GM04504 (cell line): ENCODE data around the gene SYTL1.

Source experiments
- DNase-seq: peaks from one replicate; pipeline ENCODE4 v3.0.0-alpha.2; 2012; ENCODE audit warnings: low read depth

The SYTL1 gene

DNA sequence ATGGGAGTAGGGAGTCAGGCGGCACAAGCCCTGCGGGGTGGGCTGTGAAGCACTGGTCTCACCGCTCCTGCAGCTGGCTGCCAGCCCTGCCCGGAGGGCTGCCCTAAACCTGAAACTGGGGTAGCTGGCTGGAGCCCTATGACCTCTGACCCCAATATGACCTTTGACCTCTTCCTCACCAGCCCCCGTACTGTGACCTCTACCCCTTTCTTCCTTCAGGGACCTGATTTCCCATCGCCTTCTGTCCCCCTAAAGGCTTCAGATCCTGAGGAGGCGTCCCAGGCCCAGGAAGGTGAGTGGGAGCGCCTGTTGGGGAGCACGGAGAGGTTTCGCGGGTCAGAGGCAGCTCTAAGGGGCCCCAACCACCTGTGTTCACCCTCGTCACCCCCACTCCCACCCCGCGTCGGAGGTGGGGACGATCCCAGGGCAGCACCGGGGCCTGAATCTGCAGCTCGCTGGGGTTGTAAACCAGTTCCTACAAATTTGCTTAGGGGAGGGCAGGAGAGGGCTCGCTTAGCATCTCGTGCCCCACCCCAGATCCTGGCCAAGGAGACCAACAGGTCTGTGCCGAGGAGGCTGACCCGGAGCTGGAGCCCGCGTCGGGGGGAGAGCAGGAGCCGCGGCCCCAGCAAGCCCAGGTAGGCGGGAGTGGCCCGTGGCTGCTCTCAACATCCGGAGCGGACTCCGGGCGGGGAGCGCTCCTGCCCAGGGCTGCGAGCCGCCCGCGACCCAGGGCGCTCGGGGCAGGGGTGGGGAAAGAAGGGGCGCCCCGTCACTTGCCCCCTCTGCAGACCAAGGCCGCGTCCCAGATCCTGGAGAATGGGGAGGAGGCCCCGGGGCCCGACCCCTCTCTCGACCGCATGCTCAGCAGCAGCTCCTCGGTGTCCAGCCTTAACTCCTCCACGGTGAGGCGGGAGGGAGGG lies 7.3 kb downstream of the SYTL1 start:
- no peak for DNase-seq

- DNase-seq, result no peak
These were observed 8.2 kb downstream of the SYTL1 start for GRCh38 chr1:27349784-27350662.

- DNase-seq, result no peak
These were observed 9.1 kb downstream of the SYTL1 start for GRCh38 chr1:27350663-27351540.

DNA sequence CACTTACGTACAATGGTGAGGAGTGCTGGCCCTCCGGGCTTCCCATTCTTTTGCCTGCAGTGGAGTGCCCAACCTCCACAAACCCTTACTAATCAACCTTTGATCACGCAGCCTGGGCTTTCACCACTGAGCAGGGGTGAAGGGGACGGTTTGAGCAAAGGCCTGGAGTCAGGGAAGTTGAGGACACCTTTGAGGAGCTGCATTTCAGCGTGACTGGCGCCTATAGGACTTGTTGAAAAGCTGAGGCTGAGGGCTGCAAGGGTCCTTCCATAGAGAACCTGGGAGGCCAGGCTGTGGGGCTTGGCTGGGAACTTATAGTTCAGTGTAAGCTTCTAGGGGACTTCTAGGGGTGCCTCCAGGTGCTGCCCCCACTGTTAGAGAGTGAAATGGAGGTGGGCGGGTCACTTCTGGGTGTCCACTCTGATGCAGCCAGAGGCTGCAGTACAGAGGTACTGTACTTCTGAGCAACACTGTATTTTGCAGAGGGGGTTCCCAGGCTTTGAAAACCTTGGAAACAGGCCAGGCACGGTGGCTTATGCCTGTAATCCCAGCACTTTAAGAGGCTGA lies 9.8 kb downstream of the SYTL1 start:
- no peak for DNase-seq

GRCh38 chr1:27353166-27353565 lies 11.3 kb downstream of the SYTL1 start:
- DNase-seq, result no peak

GRCh38 chr1:27353629-27354028 lies 11.8 kb downstream of the SYTL1 start:
- no peak for DNase-seq

- no peak for DNase-seq
These were observed 13.9 kb downstream of the SYTL1 start for GRCh38 chr1:27355683-27356082.

- DNase-seq, result no peak
These were observed 14.4 kb downstream of the SYTL1 start for GRCh38 chr1:27356277-27356618.

- no peak for DNase-seq
These were observed 14.9 kb downstream of the SYTL1 start for GRCh38 chr1:27356619-27357280.

DNA sequence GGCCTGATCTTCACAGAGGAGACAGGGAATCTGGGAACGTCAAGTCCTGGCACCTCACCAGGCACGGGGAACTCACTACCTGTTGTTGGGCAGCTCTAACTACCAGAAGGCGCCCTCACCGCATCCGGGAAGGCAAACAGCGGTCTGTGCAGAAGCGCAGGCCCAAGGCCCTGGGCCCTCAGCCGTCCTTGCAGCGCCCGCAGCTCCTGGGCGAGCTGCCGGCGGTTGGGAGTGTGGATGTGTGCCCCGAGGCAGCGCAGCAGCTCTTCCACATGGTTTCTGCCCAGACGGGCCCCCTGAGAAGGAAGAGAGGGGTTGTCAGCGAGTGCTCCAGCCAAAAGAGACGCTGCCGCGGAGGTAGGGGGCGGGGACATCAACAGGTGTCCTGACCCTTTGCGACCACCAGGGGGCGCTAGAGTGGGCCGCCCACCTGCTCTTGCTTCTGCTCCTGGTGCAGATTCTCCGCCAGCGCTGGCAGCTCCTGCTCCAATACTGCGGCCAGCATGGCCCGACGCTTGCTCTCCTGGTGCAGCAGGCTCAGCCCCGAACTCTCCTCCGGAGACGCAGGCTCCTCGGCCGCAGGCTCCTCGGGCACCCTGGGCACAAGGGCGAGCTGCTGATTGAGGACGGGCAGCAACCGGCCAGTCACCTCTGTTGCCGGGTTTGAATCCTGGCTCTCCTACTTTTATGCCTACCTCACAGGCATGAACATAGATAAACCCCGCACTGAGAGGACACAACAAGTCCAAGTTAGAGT lies 15.6 kb downstream of the SYTL1 start:
- DNase-seq, result no peak

DNA sequence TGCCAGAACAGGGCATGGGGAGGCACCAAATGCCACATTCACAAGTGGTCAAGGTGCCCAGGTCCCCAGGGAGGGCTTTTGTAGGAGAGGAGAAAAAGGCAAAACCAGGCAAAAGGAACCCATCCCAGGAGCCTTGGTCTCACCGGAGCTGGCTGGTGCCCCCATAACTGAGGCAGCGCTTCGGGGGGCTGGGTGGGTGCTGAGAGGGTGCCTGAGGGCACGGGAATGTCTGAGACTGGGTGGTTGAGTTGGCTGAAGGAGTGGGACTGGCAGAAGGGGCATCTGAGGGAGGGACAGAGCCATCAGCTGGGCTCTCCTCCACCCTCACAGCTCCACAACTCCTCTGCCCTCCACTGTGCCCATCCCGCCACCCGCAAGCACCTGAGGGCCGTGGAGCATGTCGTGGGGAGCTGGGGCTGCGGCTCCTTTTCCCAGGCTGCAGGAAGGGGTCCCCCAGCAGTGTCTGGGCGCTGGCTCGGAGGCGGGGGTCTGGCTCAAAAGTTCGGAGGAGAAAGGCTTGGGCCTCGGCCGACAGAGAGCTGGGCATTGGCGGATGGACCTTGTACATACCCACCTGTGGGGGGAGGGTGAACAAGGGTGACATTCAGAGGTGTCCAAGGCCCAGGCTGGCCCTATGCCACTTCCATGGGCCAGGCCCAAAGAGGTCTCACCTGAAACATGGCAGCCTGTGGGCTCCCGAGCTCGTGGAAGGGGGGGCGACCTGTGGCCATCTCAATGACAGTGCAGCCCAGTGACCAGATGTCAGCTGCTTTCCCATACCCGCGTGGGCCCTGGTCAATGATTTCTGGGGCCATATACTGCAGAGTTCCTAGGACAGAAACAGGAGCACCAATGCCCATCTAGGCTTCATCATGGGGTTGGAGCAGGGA lies 16.5 kb downstream of the SYTL1 start:
- no peak for DNase-seq

GRCh38 chr1:27358928-27359313 lies 17.1 kb downstream of the SYTL1 start:
- DNase-seq, result no peak

- no peak for DNase-seq
These were observed 18.0 kb downstream of the SYTL1 start for GRCh38 chr1:27359822-27360158.

DNA sequence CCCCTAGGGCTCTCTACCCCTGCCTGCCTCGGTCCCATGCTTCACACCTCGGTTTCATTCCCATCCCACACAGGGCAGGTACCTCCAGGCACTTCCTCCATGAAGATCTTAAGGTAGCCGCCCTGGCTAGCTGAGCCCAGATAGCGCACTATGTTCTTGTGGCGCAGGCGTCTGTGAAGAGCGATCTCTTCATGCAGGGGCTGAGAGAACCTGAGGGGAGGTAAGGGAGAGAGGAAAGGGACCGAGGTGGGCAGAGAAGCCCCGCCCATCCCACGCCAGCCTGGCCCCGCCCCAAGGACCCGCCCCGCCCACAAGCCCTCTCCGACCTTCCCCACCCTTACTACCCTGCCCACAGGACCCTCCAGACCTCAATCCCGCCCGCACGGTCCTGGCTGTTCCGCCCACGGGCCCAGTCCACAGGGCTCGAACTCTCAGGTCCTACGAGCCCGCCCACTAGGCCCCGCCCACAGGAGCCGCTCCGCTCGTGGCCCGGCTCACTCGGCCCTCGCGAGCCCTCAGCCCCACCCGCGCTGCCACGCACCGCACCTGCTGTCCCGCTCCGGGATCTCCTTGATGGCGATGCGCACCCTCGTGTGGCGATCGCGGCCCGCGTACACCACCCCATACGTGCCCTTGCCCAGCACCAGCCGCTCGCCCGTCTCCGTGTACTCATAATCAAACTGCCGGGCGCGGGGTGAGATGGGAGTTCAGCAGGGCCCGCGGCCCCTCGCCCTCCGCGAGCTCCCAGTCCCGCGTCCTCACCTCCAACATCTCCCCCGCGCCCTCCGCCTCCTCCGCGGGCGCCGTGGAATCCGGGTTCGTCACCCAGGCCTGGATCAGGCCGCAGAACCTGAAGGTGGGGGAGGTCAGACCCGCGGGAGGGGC lies 18.6 kb downstream of the SYTL1 start:
- DNase-seq, result no peak

DNA sequence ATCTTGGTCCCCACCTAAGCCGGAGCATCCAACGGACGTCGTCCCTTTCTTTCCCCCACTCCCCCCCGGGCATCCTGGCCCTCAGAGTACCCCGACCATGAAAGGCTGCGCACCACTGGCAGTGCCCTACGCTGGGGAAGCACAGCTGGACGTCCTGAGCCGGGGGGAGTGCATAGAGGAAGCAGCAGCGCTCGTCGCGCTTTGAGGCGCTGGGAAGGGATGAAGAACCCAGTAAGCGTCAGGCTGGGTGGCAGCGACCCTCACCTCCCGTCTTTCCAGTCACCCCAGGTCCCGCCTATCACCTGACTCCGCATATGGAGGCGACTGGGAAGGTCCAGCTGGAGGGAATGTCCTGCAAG lies 19.2 kb downstream of the SYTL1 start:
- DNase-seq, result no peak

GRCh38 chr1:27361553-27361952 lies 19.7 kb downstream of the SYTL1 start:
- no peak for DNase-seq

GRCh38 chr1:27363766-27364695 lies 22.2 kb downstream of the SYTL1 start:
- no peak for DNase-seq
